Large intestine (tissue), 3 donors: Measurements from ENCODE around the gene POF1B. TPM values are rescaled to one million over a fixed set of nuclear protein-coding genes. Genes with fewer than 3 reads are reported as not detected.
"Not testable (repeated sequence)": the region's sequence is repeated elsewhere in the genome, so short reads cannot be mapped to it uniquely, and the experiment has no call there.

Experiments
- DNase-seq, 2 donors: peaks; one replicate each; pipeline versions ENCODE4 v3.0.0 to v3.0.0-alpha.2; 2013
- H3K27ac ChIP-seq: one replicate; pipeline ENCODE4 v1.5.1; 2013; ENCODE audit warnings: low read length
- H3K27me3 ChIP-seq: 2 replicates; pipeline ENCODE4 v1.6.1; 2013; ENCODE audit warnings: low read length; ENCODE audit not compliant: control insufficient read depth, insufficient read depth
- H3K36me3 ChIP-seq: 2 replicates; pipeline ENCODE4 v1.6.1; 2013; ENCODE audit warnings: low read length; ENCODE audit not compliant: control insufficient read depth, insufficient read depth
- H3K4me1 ChIP-seq: one replicate; pipeline ENCODE4 v1.6.1; 2013; ENCODE audit warnings: low read length; ENCODE audit not compliant: control insufficient read depth, insufficient read depth
- H3K4me3 ChIP-seq: one replicate; pipeline ENCODE4 v1.5.1; 2013; ENCODE audit warnings: low read length
- H3K9me3 ChIP-seq: one replicate; pipeline ENCODE4 v1.6.1; 2013; ENCODE audit warnings: mild to moderate bottlenecking, low read depth, low read length, moderate library complexity; ENCODE audit not compliant: control insufficient read depth
- WGBS: methylation state at CpG from one replicate; pipeline ENCODE4 v1.1.5; 2013; ENCODE audit warnings: low lambda C conversion rate; ENCODE audit not compliant: insufficient coverage; 5-methylcytosine and 5-hydroxymethylcytosine counted together
- polyA plus RNA-seq: library from polyadenylated mRNA; unstranded; fragments of 120-200 nt; gene quantifications from one replicate; pipeline ENCODE4 v1.2.1, GENCODE V29; 2013

POF1B gene
- polyA plus RNA-seq, 1 donor, result 47.5 TPM

DNA sequence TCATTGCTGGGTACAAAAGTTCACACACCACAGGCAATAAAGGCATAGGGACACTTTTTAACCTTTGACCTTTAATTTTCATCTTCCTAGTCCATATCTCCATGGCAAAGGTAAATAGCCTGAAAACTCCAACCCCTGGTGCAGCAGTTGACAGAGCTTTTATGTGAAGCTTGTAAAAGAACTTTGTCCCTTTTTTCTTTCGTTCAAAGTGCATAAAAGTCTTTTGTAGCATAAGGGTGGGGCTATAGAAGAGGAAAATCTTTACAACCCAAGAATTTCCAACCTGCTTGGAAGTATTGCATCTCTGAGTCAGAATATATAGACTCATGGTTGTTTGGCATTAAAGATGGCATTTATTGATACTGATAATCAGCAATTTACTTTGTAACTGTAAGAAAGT is 20.4 kb downstream of the POF1B start:
- Histone ChIP-seq H3K4me1 (peaks cover 9% of the 10 kb centered on the region), H3K27ac (peak overlapping the region; percentile 75), H3K9me3 (peaks cover 2% of the 10 kb centered on the region), H3K4me3 (no peak overlapping the region), H3K27me3 (no peaks in the 10 kb centered on the region), H3K36me3 (no peaks in the 10 kb centered on the region)
- no CpG with 5 or more reads among the region's 1 CpG for WGBS
- peak; percentile 82 to 89 for DNase-seq

DNA sequence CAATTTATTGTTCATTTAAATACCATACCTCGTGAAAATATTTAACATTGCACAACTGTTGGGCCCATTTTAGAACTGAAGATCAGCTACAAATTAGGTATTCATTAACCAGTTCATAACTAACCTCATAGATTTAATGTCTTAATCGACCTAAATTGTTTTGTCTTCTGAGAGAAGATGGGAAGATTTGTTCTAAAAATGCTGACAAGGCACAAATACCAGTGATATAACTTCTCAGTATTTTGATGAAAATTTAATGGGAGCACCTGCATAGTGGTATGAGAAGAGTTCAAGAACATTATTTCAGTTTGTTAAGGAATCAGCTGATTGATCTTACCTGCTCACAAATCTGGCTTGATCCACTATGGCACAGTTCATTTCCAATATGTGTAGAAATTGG is 33.9 kb downstream of the POF1B start:
- Histone ChIP-seq H3K9me3 (no peaks in the 10 kb centered on the region), H3K4me3 (no peak overlapping the region), H3K36me3 (peaks cover 3% of the 10 kb centered on the region), H3K27ac (no peak overlapping the region), H3K27me3 (no peaks in the 10 kb centered on the region), H3K4me1 (no peaks in the 10 kb centered on the region)
- DNase-seq, result no peak
- WGBS, result no CpG with 5 or more reads among the region's 2 CpGs

DNA sequence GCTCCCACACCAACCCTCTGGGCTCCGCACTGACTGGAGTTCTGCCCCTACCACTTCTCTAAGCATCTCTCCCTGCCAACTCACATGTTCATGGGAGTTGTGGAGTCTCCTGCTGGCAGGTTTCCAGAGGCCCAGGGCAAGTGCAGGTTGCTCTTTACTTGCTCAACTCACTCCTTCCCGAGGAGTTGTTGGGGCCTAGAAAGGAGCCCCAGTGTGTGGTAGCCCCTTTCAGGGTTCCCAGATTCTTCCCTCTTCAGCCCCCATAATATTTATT is 52.5 kb downstream of the POF1B start:
- no peaks in the 10 kb centered on the region for H3K4me1 ChIP-seq
- peaks cover 20% of the 10 kb centered on the region for H3K36me3 ChIP-seq
- H3K9me3 ChIP-seq, result peaks cover 8% of the 10 kb centered on the region
- no peaks in the 10 kb centered on the region for H3K27me3 ChIP-seq
- no peak overlapping the region for H3K27ac ChIP-seq
- no peak overlapping the region for H3K4me3 ChIP-seq
- DNase-seq, result no peak
- no CpG with 5 or more reads among the region's 2 CpGs for WGBS

DNA sequence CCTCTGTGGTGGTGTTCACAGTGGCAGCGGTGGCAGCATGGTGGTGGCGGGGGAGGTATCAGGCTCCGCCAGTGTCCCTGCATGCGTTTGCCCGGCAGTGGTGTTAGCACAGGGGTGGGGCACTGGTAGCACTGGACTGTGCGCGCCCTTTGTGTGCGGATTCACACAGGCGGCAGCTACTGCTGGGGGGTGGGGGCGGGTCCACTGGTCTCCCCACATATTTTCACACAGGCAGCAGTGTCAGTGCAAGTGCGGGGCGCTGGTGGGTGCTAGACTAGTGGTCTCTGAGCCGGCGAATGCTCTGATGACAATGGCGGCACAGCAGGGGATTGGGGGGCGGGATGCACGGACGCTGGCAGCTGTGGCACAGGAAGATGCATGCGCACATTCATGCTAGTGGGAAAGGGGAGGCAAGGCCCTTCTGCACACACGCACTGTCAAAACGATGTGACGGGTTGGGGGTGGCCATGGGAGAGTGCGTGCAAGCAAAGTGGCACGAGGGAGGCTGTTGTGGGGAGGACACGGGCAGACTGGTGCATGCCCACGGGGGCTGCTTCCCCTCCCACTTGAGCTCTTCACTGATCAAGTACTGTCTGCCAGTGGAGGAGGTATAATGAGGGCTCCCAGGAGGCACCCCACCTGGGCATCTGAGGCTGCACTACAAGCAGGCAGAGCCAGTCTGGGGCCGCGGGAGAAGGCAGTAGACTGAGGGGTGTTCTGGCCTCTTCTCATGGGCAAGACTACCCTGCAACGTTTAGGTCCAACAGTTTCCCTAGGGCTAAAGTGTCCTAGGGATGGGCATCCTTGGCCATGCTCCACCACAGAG is 53.0 kb downstream of the POF1B start:
- DNase-seq, result no peak
- Histone ChIP-seq H3K9me3 (peaks cover 8% of the 10 kb centered on the region), H3K4me3 (no peak overlapping the region), H3K36me3 (peaks cover 20% of the 10 kb centered on the region), H3K27ac (no peak overlapping the region), H3K27me3 (no peaks in the 10 kb centered on the region), H3K4me1 (no peaks in the 10 kb centered on the region)
- no CpG with 5 or more reads among the region's 29 CpGs for WGBS

DNA sequence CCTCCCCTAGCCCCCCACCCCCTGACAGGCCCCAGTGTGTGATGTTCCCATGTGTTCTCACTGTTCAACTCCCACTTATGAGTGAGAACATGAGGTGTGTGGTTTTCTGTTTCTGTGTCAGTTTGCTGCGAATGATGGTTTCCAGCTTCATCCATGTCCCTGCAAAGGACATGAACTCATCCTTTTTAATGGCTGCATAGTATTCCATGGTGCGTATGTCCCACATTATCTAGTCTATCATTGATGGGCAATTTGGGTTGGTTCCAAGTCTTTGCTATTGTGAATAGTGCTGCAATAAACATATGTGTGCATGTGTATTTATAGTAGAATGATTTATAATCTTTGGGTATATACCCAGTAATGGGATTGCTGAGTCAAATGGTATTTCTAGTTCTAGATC is 68.1 kb downstream of the POF1B start:
- WGBS, result no CpG with 5 or more reads among the region's 2 CpGs
- not testable (repeated sequence) for H3K27me3 ChIP-seq, H3K27ac ChIP-seq, H3K4me3 ChIP-seq, H3K9me3 ChIP-seq, H3K36me3 ChIP-seq, H3K4me1 ChIP-seq, DNase-seq

DNA sequence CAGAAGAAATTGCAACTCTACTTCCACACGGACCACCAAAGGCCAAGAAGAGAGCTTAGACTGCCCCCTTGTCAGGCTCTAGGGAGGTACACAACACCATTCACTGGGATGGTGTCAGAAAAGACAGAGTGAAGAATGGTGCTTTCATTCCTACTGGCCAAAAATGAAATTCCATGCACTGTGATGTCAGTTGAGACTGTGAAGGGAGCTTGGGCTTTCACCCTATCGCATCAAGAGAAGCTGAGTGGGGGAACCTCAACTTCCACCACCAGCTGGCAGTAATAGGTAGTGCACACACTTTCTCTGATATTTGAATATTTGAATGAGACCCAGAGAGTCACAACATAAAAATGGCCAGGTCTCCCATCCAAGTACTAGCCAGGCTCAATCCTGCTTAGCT is 69.7 kb downstream of the POF1B start:
- WGBS, result no CpG with 5 or more reads among the region's 2 CpGs
- H3K36me3 ChIP-seq, result peaks cover 6% of the 10 kb centered on the region
- no peaks in the 10 kb centered on the region for H3K9me3 ChIP-seq
- no peaks in the 10 kb centered on the region for H3K4me1 ChIP-seq
- H3K4me3 ChIP-seq, result no peak overlapping the region
- DNase-seq, result no peak
- H3K27me3 ChIP-seq, result no peaks in the 10 kb centered on the region
- no peak overlapping the region for H3K27ac ChIP-seq

DNA sequence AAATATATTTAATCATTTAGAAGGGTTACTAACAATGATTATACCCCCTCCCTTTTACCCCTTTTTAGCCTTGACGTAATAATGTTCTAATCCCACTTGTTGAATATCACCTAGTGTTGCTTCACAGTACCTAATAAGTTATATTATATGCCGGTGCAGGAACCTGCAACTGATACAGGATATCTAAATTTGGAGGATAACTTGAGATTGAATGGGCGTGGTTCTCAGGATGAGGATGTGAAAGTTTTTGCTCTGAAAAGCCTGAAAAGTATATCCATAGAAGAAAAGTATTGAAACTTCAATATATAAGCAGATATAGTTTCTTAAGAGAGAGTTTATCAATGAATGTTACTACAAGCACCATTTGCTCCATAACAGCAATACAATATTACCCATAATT is 75.9 kb downstream of the POF1B start:
- Histone ChIP-seq H3K4me3 (no peak overlapping the region), H3K4me1 (no peaks in the 10 kb centered on the region), H3K36me3 (peaks cover 17% of the 10 kb centered on the region), H3K27ac (no peak overlapping the region), H3K27me3 (no peaks in the 10 kb centered on the region), H3K9me3 (no peaks in the 10 kb centered on the region)
- no peak for DNase-seq
- WGBS, result 100% methylated on average over 1 of the region's 3 CpGs

DNA sequence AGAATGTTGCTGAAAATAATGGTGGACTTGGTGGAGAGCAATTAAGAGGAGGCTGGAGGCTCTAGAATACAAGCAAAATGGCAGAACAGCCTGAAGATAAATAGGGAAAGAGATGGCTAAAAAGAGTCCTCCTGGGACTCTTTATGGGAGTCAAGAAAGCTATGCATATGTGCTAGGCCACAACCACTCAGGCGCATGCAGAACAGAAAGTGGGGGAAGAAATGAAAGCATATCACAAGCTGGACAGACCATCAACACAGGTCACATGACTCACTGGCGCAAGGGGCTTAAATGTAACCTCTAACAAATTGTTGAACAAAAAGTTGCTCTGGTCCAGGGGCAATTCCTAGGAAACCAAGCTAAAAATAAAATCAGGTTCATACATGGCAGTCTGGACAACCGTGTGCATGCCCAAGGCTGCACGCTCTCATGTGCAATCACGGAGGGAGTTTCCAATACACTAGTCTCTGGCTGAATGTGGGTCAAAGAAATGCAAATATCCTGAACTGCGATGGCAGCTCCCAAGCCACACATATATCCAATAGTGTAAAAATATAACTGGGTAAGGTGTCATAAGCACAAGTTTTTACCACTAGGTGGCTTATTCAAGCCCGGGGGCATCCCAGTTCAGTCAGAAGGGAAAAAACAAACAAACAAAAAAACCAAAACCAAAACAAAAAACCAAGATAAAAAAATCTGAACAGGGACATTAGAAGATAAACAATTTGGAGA is 90.3 kb downstream of the POF1B start:
- H3K27me3 ChIP-seq, result no peaks in the 10 kb centered on the region
- peaks cover 2% of the 10 kb centered on the region for H3K36me3 ChIP-seq
- 90% methylated on average over 2 of the region's 7 CpGs for WGBS
- no peaks in the 10 kb centered on the region for H3K4me1 ChIP-seq
- H3K4me3 ChIP-seq, result no peak overlapping the region
- no peak for DNase-seq
- no peaks in the 10 kb centered on the region for H3K9me3 ChIP-seq
- no peak overlapping the region for H3K27ac ChIP-seq

DNA sequence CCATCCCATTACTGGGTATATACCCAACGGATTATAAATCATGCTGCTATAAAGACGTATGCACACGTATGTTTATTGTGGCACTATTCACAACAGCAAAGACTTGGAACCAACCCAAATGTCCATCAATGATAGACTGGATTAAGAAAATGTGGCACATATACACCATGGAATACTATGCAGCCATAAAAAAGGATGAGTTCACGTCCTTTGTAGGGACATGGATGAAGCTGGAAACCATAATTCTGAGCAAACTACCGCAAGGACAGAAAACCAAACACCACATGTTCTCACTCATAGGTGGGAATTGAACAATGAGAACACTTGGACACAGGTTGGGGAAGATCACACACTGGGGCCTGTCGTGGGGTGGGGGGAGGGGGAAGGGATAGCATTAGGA is 94.2 kb downstream of the POF1B start:
- no CpG with 5 or more reads among the region's 6 CpGs for WGBS
- not testable (repeated sequence) for H3K36me3 ChIP-seq, H3K9me3 ChIP-seq, H3K4me3 ChIP-seq, H3K27me3 ChIP-seq, DNase-seq, H3K27ac ChIP-seq, H3K4me1 ChIP-seq

DNA sequence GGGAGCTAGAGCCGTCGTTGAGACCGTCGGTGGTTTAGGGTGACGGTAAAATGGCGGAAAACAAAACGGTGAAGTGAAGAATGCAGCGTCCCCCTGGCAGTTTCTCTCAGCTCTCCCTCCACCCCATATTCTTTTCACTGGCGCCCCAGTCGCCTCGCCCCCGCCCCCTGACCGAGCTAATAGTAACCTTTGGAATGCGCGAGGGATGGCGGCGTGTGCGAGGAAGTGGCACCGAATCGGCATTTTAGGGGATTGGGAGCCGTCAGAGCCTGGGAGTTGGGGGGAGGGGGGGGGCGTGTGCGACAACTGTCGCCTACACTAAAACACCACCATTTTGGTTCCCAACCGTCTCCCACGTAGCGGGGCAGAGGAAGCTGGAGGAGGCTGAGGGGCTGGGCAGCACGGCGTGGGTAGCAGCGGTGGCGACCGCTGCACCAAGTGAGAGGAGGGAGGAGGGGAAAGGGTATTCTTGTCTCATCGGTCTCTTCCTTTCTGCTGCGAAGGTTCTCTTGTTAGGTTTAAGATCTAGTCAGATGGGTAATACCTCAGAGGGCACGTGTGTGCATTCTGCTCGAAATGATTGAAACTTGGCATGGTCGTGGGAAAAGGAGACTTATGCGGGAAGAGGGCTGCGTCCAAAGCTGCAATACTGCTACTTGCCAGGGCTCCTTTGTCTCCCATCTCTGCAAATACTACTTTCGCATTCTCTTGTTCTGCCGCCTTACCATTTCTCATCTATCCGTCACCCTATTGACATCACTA is 134.8 kb downstream of the POF1B start:
- no CpG with 5 or more reads among the region's 42 CpGs for WGBS
- DNase-seq, result peak; percentile 31 to 57
- no peaks in the 10 kb centered on the region for H3K27me3 ChIP-seq
- no peaks in the 10 kb centered on the region for H3K36me3 ChIP-seq
- peak overlapping the region; percentile 87 for H3K4me3 ChIP-seq
- H3K4me1 ChIP-seq, result no peaks in the 10 kb centered on the region
- peak overlapping the region; percentile 94 for H3K27ac ChIP-seq
- H3K9me3 ChIP-seq, result no peaks in the 10 kb centered on the region
